B cell (primary cell): ENCODE results near the gene MLLT3. TPM values are rescaled to one million over a fixed set of nuclear protein-coding genes. Genes with fewer than 3 reads are reported as not detected.

Experiments
- ATAC-seq: fragments of 200-7000 bp; cut with Tn5 transposase; one replicate; pipeline ENCODE4 v1.10.0; 2021; ENCODE audit warnings: low read depth, mild to moderate bottlenecking, moderate number of reproducible peaks, moderate library complexity
- CTCF ChIA-PET: fragments of 350-600 bp; sonication (Branson Sonifier 250); formaldehyde crosslinking; loops from one replicate; lab custom pipeline; 2021; ENCODE audit warnings: antibody characterized with exemption, inconsistent platforms; lab: Charles Lee
- POLR2A ChIA-PET: fragments of 350-600 bp; sonication (Branson Sonifier 250); formaldehyde crosslinking; loops from one replicate; lab custom pipeline; 2021; ENCODE audit warnings: antibody characterized with exemption; lab: Charles Lee
- DNase-seq: peaks from one replicate; pipeline ENCODE4 v3.0.0; 2013
- H2AFZ ChIP-seq: 2 replicates; pipeline ENCODE4 v1.6.1; 2012; ENCODE audit warnings: mild to moderate bottlenecking, low read depth, low read length; ENCODE audit not compliant: insufficient read depth, poor library complexity, severe bottlenecking
- H3K27ac ChIP-seq, 2 donors: 1 replicate in 1 of 2; 2 replicates in 1 of 2; pipeline ENCODE4 v1.5.1; 2012 to 2013; ENCODE audit warnings: low read length in 2 of 2, mild to moderate bottlenecking in 2 of 2, moderate library complexity in 1 of 2
- H3K27me3 ChIP-seq, 4 experiments: fragments of 200-600 bp in 1 of 4; sonication (generic) in 1 of 4; replicated peaks in 1 of 4; 1 replicate in 2 of 4; 2 replicates in 2 of 4; pipeline versions ENCODE4 v1.6.1 to v1.7.0; 2013 to 2016; ENCODE audit warnings: low read length in 3 of 4, mild to moderate bottlenecking in 2 of 4, mixed read lengths in 1 of 4, moderate library complexity in 1 of 4; ENCODE audit not compliant: insufficient read depth in 4 of 4, control insufficient read depth in 3 of 4; ENCODE audit errors: control extremely low read depth in 1 of 4
- H3K36me3 ChIP-seq, 2 experiments: replicated peaks in 1 of 2; 1 replicate in 1 of 2; 2 replicates in 1 of 2; pipeline versions ENCODE4 v1.6.1 to v1.7.1; 2013; ENCODE audit warnings: low read length in 1 of 2; ENCODE audit not compliant: insufficient read depth in 2 of 2, control insufficient read depth in 1 of 2; ENCODE audit errors: control extremely low read depth in 1 of 2, extremely low read depth in 1 of 2
- H3K4me1 ChIP-seq, 2 donors: fragments of 200-600 bp in 1 of 2; sonication (generic) in 1 of 2; 1 replicate in 1 of 2; 2 replicates in 1 of 2; pipeline versions ENCODE4 v1.5.1 to v1.6.1; 2013 to 2017; ENCODE audit warnings: low read length in 2 of 2; ENCODE audit not compliant: control insufficient read depth in 2 of 2, insufficient read depth in 2 of 2
- H3K4me2 ChIP-seq: replicated peaks from 2 replicates; pipeline ENCODE3; 2012; ENCODE audit warnings: mild to moderate bottlenecking, low read depth, low read length; ENCODE audit not compliant: poor library complexity, severe bottlenecking
- H3K4me3 ChIP-seq, 5 experiments: fragments of 200-600 bp in 1 of 5; sonication (generic) in 1 of 5; 1 replicate in 3 of 5; 2 replicates in 2 of 5; pipeline versions ENCODE4 v1.5.1 to v1.7.0; 2011 to 2016; ENCODE audit warnings: low read length in 4 of 5, mild to moderate bottlenecking in 4 of 5, low read depth in 2 of 5, control low read depth in 1 of 5, moderate library complexity in 1 of 5; ENCODE audit not compliant: insufficient read depth in 1 of 5; ENCODE audit errors: control extremely low read depth in 1 of 5, extremely low read depth in 1 of 5
- H3K79me2 ChIP-seq: fragments of 200-600 bp; sonication (generic); one replicate; pipeline ENCODE4 v1.6.0; 2016; ENCODE audit warnings: low read length; ENCODE audit not compliant: control insufficient read depth, insufficient read depth
- H3K9ac ChIP-seq: fragments of 200-600 bp; sonication (generic); 2 replicates; pipeline ENCODE4 v1.6.1; 2017; ENCODE audit warnings: mild to moderate bottlenecking, low read length, moderate library complexity
- H3K9me3 ChIP-seq, 3 donors: one replicate each; pipeline versions ENCODE4 v1.6.1 to v1.7.1; 2013; ENCODE audit warnings: low read length in 2 of 3; ENCODE audit not compliant: control insufficient read depth in 2 of 3, insufficient read depth in 1 of 3; ENCODE audit errors: control extremely low read depth in 1 of 3
- H4K20me1 ChIP-seq: 2 replicates; pipeline ENCODE4 v1.6.0; 2012; ENCODE audit warnings: mild to moderate bottlenecking, low read length; ENCODE audit not compliant: insufficient read depth, control insufficient read depth, poor library complexity, severe bottlenecking
- H3K27ac Mint-ChIP-seq: one replicate; pipeline ENCODE4 v1.8.0; 2021; ENCODE audit warnings: mixed read lengths
- H3K27me3 Mint-ChIP-seq: one replicate; pipeline ENCODE4 v1.8.0; 2021; ENCODE audit warnings: mixed read lengths
- H3K4me1 Mint-ChIP-seq: one replicate; pipeline ENCODE4 v1.8.0; 2021; ENCODE audit warnings: mixed read lengths
- H3K4me3 Mint-ChIP-seq: one replicate; pipeline ENCODE4 v1.8.0; 2021; ENCODE audit warnings: mixed read lengths
- H3K9me3 Mint-ChIP-seq: one replicate; pipeline ENCODE4 v1.8.0; 2022; ENCODE audit warnings: mixed read lengths; ENCODE audit not compliant: insufficient read depth
- EZH2 ChIP-seq: IDR thresholded peaks from 2 replicates; pipeline ENCODE4 v1.6.1; 2012; ENCODE audit warnings: borderline replicate concordance, low read depth, mild to moderate bottlenecking, moderate library complexity, low read length; ENCODE audit not compliant: insufficient read depth, poor library complexity, severe bottlenecking
- WGBS: methylation state at CpG from one replicate; pipeline ENCODE4 v1.1.5; 2013; ENCODE audit warnings: missing lambda C conversion rate; ENCODE audit not compliant: insufficient coverage; 5-methylcytosine and 5-hydroxymethylcytosine counted together
- intact Hi-C: fragments of 100-400 bp; cut with micrococcal nuclease; formaldehyde crosslinking; loops from one replicate; pipeline ENCODE4 v1.10.0; 2022
- polyA plus RNA-seq: library from polyadenylated mRNA; depleted of rRNA; stranded (reverse); fragments of >200 nt; gene quantifications from 2 replicates; pipeline ENCODE4 v1.2.3, GENCODE V29; 2012
- total RNA-seq, 2 donors: library from RNA; stranded (reverse); fragments of 120-200 nt in 1 of 2; gene quantifications; 1 replicate in 1 of 2; 2 replicates in 1 of 2; pipeline versions ENCODE4 v1.2.3 to v1.2.4, GENCODE V29; 2013 to 2022
- TF ChIP-seq, protein P1 (sequence below): fragments of 200-600 bp; IDR thresholded peaks from one replicate; pipeline ENCODE4 v1.8.0; 2022; ENCODE audit warnings: antibody characterized with exemption, mild to moderate bottlenecking

Gene MLLT3
- total and polyA plus RNA-seq, 2 donors (not counting 1 experiment from before 2014, with no cell fraction given) = 3.4 to 3.6 TPM

DNA sequence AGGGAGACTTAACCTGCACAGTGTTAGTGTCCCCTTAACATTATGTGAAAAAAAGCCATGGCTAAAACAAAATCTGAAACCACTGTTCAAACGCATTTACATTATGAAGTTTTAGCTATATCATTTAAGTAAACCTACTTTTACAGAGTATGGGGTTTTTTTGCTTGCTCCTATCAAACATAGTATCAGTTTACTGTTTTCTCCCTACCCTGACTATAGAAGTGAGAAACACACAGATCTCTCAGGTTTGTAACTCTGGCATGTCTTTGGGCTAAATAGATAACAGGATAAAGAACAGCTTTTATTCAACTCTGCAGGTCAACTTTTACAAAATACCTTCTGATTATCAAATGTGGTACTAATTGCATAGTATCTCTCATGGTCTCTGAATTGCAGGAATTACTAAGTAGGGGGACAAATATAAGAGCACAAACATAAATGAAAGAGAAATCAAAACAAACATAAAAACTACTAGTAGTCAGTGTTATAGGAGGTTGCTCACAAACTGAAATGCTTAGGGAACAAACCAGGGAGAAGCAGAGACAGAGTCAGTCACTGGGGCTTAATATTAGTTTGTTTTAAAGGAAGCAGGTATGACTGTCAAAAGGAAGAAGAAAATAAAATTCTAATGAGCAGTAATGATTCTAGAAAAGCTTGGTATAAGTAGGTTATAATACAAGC lies 155.8 kb downstream of the MLLT3 start:
- ATAC-seq (no peak), DNase-seq (no peak)
- Histone ChIP-seq H3K4me2 (no peak overlapping the region), H3K36me3 (no peaks in the 10 kb centered on the region), H4K20me1 (no peaks in the 10 kb centered on the region), H3K27ac (no peak overlapping the region), H3K27me3 (no peaks in the 10 kb centered on the region), H3K4me1 (no peaks in the 10 kb centered on the region), H3K9me3 (no peaks in the 10 kb centered on the region), H2AFZ (no peak overlapping the region), H3K9ac (no peak overlapping the region), H3K4me3 (no peak overlapping the region), H3K79me2 (no peaks in the 10 kb centered on the region)
- ChIA-PET CTCF (no interaction called here), POLR2A (no interaction called here)
- intact Hi-C loops = no loop called here
- WGBS = no CpG with 5 or more reads among the region's 1 CpG
- Mint-ChIP-seq H3K4me3 (no peak overlapping the region), H3K9me3 (no peaks in the 10 kb centered on the region), H3K27ac (no peak overlapping the region), H3K4me1 (peaks cover 3% of the 10 kb centered on the region), H3K27me3 (peaks cover 6% of the 10 kb centered on the region)
- TF ChIP-seq, protein P1, sequence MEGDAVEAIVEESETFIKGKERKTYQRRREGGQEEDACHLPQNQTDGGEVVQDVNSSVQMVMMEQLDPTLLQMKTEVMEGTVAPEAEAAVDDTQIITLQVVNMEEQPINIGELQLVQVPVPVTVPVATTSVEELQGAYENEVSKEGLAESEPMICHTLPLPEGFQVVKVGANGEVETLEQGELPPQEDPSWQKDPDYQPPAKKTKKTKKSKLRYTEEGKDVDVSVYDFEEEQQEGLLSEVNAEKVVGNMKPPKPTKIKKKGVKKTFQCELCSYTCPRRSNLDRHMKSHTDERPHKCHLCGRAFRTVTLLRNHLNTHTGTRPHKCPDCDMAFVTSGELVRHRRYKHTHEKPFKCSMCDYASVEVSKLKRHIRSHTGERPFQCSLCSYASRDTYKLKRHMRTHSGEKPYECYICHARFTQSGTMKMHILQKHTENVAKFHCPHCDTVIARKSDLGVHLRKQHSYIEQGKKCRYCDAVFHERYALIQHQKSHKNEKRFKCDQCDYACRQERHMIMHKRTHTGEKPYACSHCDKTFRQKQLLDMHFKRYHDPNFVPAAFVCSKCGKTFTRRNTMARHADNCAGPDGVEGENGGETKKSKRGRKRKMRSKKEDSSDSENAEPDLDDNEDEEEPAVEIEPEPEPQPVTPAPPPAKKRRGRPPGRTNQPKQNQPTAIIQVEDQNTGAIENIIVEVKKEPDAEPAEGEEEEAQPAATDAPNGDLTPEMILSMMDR = no peak
- no peak for TF ChIP-seq EZH2

DNA sequence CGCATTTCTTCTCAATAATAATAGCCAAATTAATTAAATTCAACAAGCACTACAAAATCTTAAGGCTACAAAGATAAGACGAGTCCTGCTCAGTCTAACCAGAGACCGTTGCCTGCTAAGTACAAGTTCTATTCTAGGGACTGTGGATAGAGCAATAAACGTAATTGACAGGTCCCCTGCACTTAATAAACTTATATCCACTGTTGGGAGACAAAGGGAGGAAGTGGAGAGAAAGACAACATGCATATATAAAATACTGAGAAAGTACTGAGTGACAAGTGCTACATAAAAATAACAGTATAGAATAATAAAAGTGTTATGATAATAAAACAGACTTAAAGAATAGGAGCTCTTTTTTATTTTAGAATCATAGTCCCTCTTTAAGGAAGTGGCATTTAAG lies 158.1 kb downstream of the MLLT3 start:
- Histone ChIP-seq H3K79me2 (no peaks in the 10 kb centered on the region), H4K20me1 (no peaks in the 10 kb centered on the region), H3K27ac (no peak overlapping the region), H3K4me2 (no peak overlapping the region), H3K4me3 (no peak overlapping the region), H3K27me3 (no peaks in the 10 kb centered on the region), H3K9me3 (no peaks in the 10 kb centered on the region), H3K4me1 (no peaks in the 10 kb centered on the region), H3K9ac (no peak overlapping the region), H3K36me3 (no peaks in the 10 kb centered on the region), H2AFZ (no peak overlapping the region)
- DNase-seq (no peak), ATAC-seq (no peak)
- intact Hi-C loops = no loop called here
- peaks cover 3% of the 10 kb centered on the region for H3K4me1 Mint-ChIP-seq
- ChIA-PET CTCF (no interaction called here), POLR2A (no interaction called here)
- peaks cover 6% of the 10 kb centered on the region for H3K27me3 Mint-ChIP-seq
- no peak overlapping the region for H3K27ac Mint-ChIP-seq
- no peaks in the 10 kb centered on the region for H3K9me3 Mint-ChIP-seq
- TF ChIP-seq EZH2 = no peak
- TF ChIP-seq, protein P1 = no peak
- WGBS = no CpG with 5 or more reads among the region's 4 CpGs
- no peak overlapping the region for H3K4me3 Mint-ChIP-seq
